ENCODE data around the gene MIA.
"Not testable (repeated sequence)": the region's sequence is repeated elsewhere in the genome, so short reads cannot be mapped to it uniquely, and the experiment has no call there.

Gene MIA

GRCh38 chr19:40781140-40781539 is 5.8 kb downstream of the MIA start:
- no peak for DNase-seq

GRCh38 chr19:40783711-40784110 is 8.4 kb downstream of the MIA start:
- DNase-seq, result no peak

GRCh38 chr19:40784146-40784545 is 8.8 kb downstream of the MIA start:
- not testable (repeated sequence) for DNase-seq

GRCh38 chr19:40785526-40785925 is 10.2 kb downstream of the MIA start:
- no peak for DNase-seq

GRCh38 chr19:40786060-40787037 is 11.0 kb downstream of the MIA start:
- no peak for DNase-seq

GRCh38 chr19:40791349-40791748 is 16.0 kb downstream of the MIA start:
- no peak for DNase-seq

GRCh38 chr19:40791996-40792395 is 16.7 kb downstream of the MIA start:
- DNase-seq, result no peak

- no peak for DNase-seq
Measured at GRCh38 chr19:40797166-40797962, 22.0 kb downstream of the MIA start.

GRCh38 chr19:40797963-40798682 is 22.8 kb downstream of the MIA start:
- no peak for DNase-seq

GRCh38 chr19:40798683-40799557 is 23.6 kb downstream of the MIA start, which contains the start of gene EGLN2:
EGLN2 (plus strand) TSS chr19:40799191; CDS start chr19:40800573, 1,382 bp downstream.
- DNase-seq, result peak; percentile 98

- no peak for DNase-seq
Measured at GRCh38 chr19:40799558-40800338, 24.4 kb downstream of the MIA start.

- no peak for DNase-seq
Measured at GRCh38 chr19:40800339-40800996, 25.1 kb downstream of the MIA start.

GRCh38 chr19:40800997-40801377 is 25.7 kb downstream of the MIA start:
- DNase-seq, result no peak

GRCh38 chr19:40801426-40802299 is 26.3 kb downstream of the MIA start:
- no peak for DNase-seq

- no peak for DNase-seq
Measured at GRCh38 chr19:40802300-40803169, 27.2 kb downstream of the MIA start.

- no peak for DNase-seq
Measured at GRCh38 chr19:40803170-40803856, 28.0 kb downstream of the MIA start.

GRCh38 chr19:40803857-40804782 is 28.8 kb downstream of the MIA start:
- no peak for DNase-seq

Measured in NCI-H1694 (cell line).